Measurements from ENCODE around the gene FIP1L1.

GRCh38 chr4:53485658-53486040 lies 108.2 kb downstream of the FIP1L1 start:
- TF ChIP-seq POLR2A (IDR thresholded peaks at IDR 0.05; ENCODE audit: low read depth, low read length) (no peak), POU2F2 (IDR thresholded peaks at IDR 0.05; ENCODE audit: low read depth, low read length) (no peak), TAF1 (IDR thresholded peaks at IDR 0.05; ENCODE audit: low read depth, low read length) (no peak), SPI1 (IDR thresholded peaks at IDR 0.05; ENCODE audit: low read depth, low read length) (no peak), POLR2AphosphoS5 (IDR thresholded peaks at IDR 0.05; ENCODE audit: low read depth, low read length) (no peak)
